HG03457 (cell line): ENCODE results near the gene ABTB2.

Experiments used
- ATAC-seq: cut with Tn5 transposase; IDR thresholded peaks from one replicate; pipeline ENCODE4 v1.9.1; 2021; ENCODE audit warnings: moderate number of reproducible peaks; ENCODE audit not compliant: unreplicated experiment

ABTB2 gene

GRCh38 chr11:34155057-34155756, 202.6 kb downstream of the ABTB2 start:
- no peak for ATAC-seq

GRCh38 chr11:34154059-34154875, 203.5 kb downstream of the ABTB2 start:
- ATAC-seq: peak; percentile 44

GRCh38 chr11:34151916-34152845, 205.6 kb downstream of the ABTB2 start:
- no peak for ATAC-seq

- ATAC-seq: no peak
Measured at GRCh38 chr11:34151166-34151565, 206.6 kb downstream of the ABTB2 start.

GRCh38 chr11:34150494-34151151, 207.2 kb downstream of the ABTB2 start:
- ATAC-seq: no peak

- no peak for ATAC-seq
Measured at GRCh38 chr11:34149786-34150185, 208.0 kb downstream of the ABTB2 start.

- ATAC-seq: no peak
Measured at GRCh38 chr11:34149274-34149673, 208.5 kb downstream of the ABTB2 start.

GRCh38 chr11:34148504-34149165, 209.2 kb downstream of the ABTB2 start:
- no peak for ATAC-seq

- ATAC-seq: no peak
Measured at GRCh38 chr11:34147581-34147980, 210.2 kb downstream of the ABTB2 start.

GRCh38 chr11:34146866-34147265, 210.9 kb downstream of the ABTB2 start:
- ATAC-seq: no peak

- ATAC-seq: no peak
Measured at GRCh38 chr11:34146411-34146810, 211.4 kb downstream of the ABTB2 start.

GRCh38 chr11:34145847-34146381, 211.9 kb downstream of the ABTB2 start:
- ATAC-seq: no peak

- no peak for ATAC-seq
Measured at GRCh38 chr11:34145073-34145472, 212.7 kb downstream of the ABTB2 start.

GRCh38 chr11:34143048-34143447, 214.8 kb downstream of the ABTB2 start:
- ATAC-seq: no peak

- ATAC-seq: no peak
Measured at GRCh38 chr11:34140149-34140548, 217.7 kb downstream of the ABTB2 start.

- no peak for ATAC-seq
Measured at GRCh38 chr11:34139346-34139745, 218.5 kb downstream of the ABTB2 start.

GRCh38 chr11:34136420-34136819, 221.4 kb downstream of the ABTB2 start:
- ATAC-seq: no peak

GRCh38 chr11:34135439-34135838, 222.4 kb downstream of the ABTB2 start:
- ATAC-seq: no peak

GRCh38 chr11:34134765-34135164, 223.0 kb downstream of the ABTB2 start:
- ATAC-seq: no peak
